Endothelial cell of umbilical vein (primary cell): ENCODE data around the gene MBD2. TPM values are rescaled to one million over a fixed set of nuclear protein-coding genes. Genes with fewer than 3 reads are reported as not detected.

ENCODE experiments used
- BruUV-seq: library from RNA; stranded (reverse); fragments of 400-500 nt; replicated peaks from 2 replicates; lab custom pipeline; 2021; lab: Mats Ljungman, UMichigan
- CTCF ChIA-PET: fragments of 300-600, 350-600 bp; sonication (Branson Sonifier 250); formaldehyde crosslinking; loops from one replicate; lab custom pipeline; 2021; ENCODE audit warnings: antibody characterized with exemption, inconsistent platforms; lab: Charles Lee
- POLR2A ChIA-PET: fragments of 300-600, 350-600 bp; sonication (Branson Sonifier 250); formaldehyde crosslinking; loops from one replicate; lab custom pipeline; 2021; ENCODE audit warnings: antibody characterized with exemption, inconsistent platforms; lab: Charles Lee
- DNase-seq: peaks from one replicate; pipeline ENCODE4 v3.0.0-alpha.2; 2011; ENCODE audit warnings: low read depth, low spot score
- FAIRE-seq: peaks from 2 replicates; lab custom pipeline; 2011; peaks lifted over from hg19 to GRCh38; lab: Jason Lieb, UNC
- H2AFZ ChIP-seq: 2 replicates; pipeline ENCODE4 v1.6.0; 2012; ENCODE audit warnings: low read depth, low read length, control low read depth, inconsistent platforms
- H3K27ac ChIP-seq: 2 replicates; pipeline ENCODE4 v1.5.1; 2011; ENCODE audit warnings: low read depth, mild to moderate bottlenecking, control low read depth, low read length, moderate library complexity; ENCODE audit not compliant: insufficient read depth
- H3K27me3 ChIP-seq, 2 experiments: 2 replicates each; pipeline versions ENCODE4 v1.6.0 to v1.6.1; 2011; ENCODE audit warnings: low read length in 2 of 2, mixed read lengths in 1 of 2; ENCODE audit not compliant: control insufficient read depth in 2 of 2, insufficient read depth in 2 of 2
- H3K36me3 ChIP-seq, 2 experiments: 2 replicates in 1 of 2; 3 replicates in 1 of 2; pipeline ENCODE4 v1.5.1; 2011; ENCODE audit warnings: low read length in 2 of 2, mild to moderate bottlenecking in 1 of 2, moderate library complexity in 1 of 2; ENCODE audit not compliant: control insufficient read depth in 2 of 2, insufficient read depth in 2 of 2; ENCODE audit errors: extremely low read depth in 1 of 2
- H3K4me1 ChIP-seq: 3 replicates; pipeline ENCODE4 v1.5.1; 2011; ENCODE audit warnings: mild to moderate bottlenecking, low read length; ENCODE audit not compliant: control insufficient read depth, insufficient read depth; ENCODE audit errors: extremely low read depth
- H3K4me2 ChIP-seq: 2 replicates; pipeline ENCODE4 v1.6.1; 2011; ENCODE audit warnings: low read length, control low read depth, mixed read lengths; ENCODE audit not compliant: insufficient read depth
- H3K4me3 ChIP-seq, 3 experiments: fragments of 200-600 bp in 1 of 3; sonication (generic), shearing (Covaris generic) in 1 of 3; replicated peaks in 1 of 3; 2 replicates each; pipeline ENCODE4 v1.5.1; 2011 to 2016; ENCODE audit warnings: control low read depth in 3 of 3, low read length in 3 of 3, mild to moderate bottlenecking in 2 of 3, inconsistent platforms in 1 of 3, low read depth in 1 of 3, moderate library complexity in 1 of 3; ENCODE audit not compliant: insufficient read depth in 1 of 3
- H3K79me2 ChIP-seq: 2 replicates; pipeline ENCODE4 v1.6.0; 2012; ENCODE audit warnings: low read length, inconsistent platforms; ENCODE audit not compliant: control insufficient read depth, insufficient read depth
- H3K9ac ChIP-seq: replicated peaks from 2 replicates; pipeline ENCODE3; 2011; ENCODE audit warnings: low read length, control low read depth; ENCODE audit not compliant: insufficient read depth; ENCODE audit errors: extremely low read depth
- H3K9me1 ChIP-seq: replicated peaks from 3 replicates; pipeline ENCODE4 v1.6.0; 2011; ENCODE audit warnings: mild to moderate bottlenecking, low read length; ENCODE audit not compliant: control insufficient read depth, insufficient read depth; ENCODE audit errors: extremely low read depth
- H3K9me3 ChIP-seq: replicated peaks from 2 replicates; pipeline ENCODE4 v1.5.1; 2012; ENCODE audit warnings: low read length, inconsistent platforms; ENCODE audit not compliant: control insufficient read depth, insufficient read depth
- H4K20me1 ChIP-seq: replicated peaks from 2 replicates; pipeline ENCODE3; 2011; ENCODE audit warnings: mild to moderate bottlenecking, low read length; ENCODE audit not compliant: control insufficient read depth, insufficient read depth; ENCODE audit errors: extremely low read depth
- CTCF ChIP-seq, 2 donors: IDR thresholded peaks; 1 replicate in 1 of 2; 2 replicates in 1 of 2; pipeline ENCODE4 v1.5.1; 2011; ENCODE audit warnings: low read length in 2 of 2, mild to moderate bottlenecking in 2 of 2, moderate library complexity in 2 of 2, control low read depth in 1 of 2, inconsistent platforms in 1 of 2, low read depth in 1 of 2; ENCODE audit not compliant: insufficient read depth in 1 of 2; ENCODE audit errors: extremely low read depth in 1 of 2
- EZH2 ChIP-seq: IDR thresholded peaks from 2 replicates; pipeline ENCODE4 v1.6.1; 2012; ENCODE audit warnings: borderline replicate concordance, low read depth, mild to moderate bottlenecking, moderate library complexity, low read length, inconsistent platforms; ENCODE audit not compliant: severe bottlenecking
- FOS ChIP-seq: IDR thresholded peaks from 2 replicates; pipeline ENCODE4 v1.6.1; 2011; ENCODE audit warnings: mild to moderate bottlenecking, low read length, moderate library complexity, borderline replicate concordance; ENCODE audit not compliant: insufficient read depth
- GATA2 ChIP-seq: IDR thresholded peaks from 2 replicates; pipeline ENCODE4 v1.7.0; 2011; ENCODE audit warnings: low read depth, mild to moderate bottlenecking, moderate library complexity, mixed read lengths, low read length; ENCODE audit not compliant: insufficient read length, insufficient read depth
- JUN ChIP-seq: IDR thresholded peaks from 2 replicates; pipeline ENCODE4 v1.6.1; 2011; ENCODE audit warnings: borderline replicate concordance, low read depth; ENCODE audit not compliant: insufficient read length, insufficient read depth
- MAX ChIP-seq: IDR thresholded peaks from 2 replicates; pipeline ENCODE4 v1.6.1; 2011; ENCODE audit not compliant: insufficient read depth, insufficient read length
- MYC ChIP-seq: IDR thresholded peaks from one replicate; pipeline ENCODE4 v1.6.1; 2011; ENCODE audit warnings: mild to moderate bottlenecking, low read depth, low read length
- POLR2A ChIP-seq: IDR thresholded peaks from 2 replicates; pipeline ENCODE4 v1.6.1; 2012; ENCODE audit warnings: low read depth, mild to moderate bottlenecking, control low read depth, low read length
- POLR2AphosphoS5 ChIP-seq: IDR thresholded peaks from 2 replicates; pipeline ENCODE4 v1.6.1; 2012; ENCODE audit warnings: low read depth, mild to moderate bottlenecking, control low read depth, low read length, moderate library complexity; ENCODE audit not compliant: insufficient read depth
- dilution Hi-C: fragments of 300-500 bp; cut with MboI; formaldehyde crosslinking; loops from one replicate; pipeline ENCODE4 v1.15.0; 2019; ENCODE audit warnings: low sequenced_read_pairs; ENCODE audit not compliant: extremely low pct_ligation_motif_present
- intact Hi-C: fragments of 100-400 bp; cut with micrococcal nuclease; formaldehyde crosslinking; loops from one replicate; pipeline ENCODE4 v1.10.0; 2022
- polyA plus RNA-seq, 4 experiments: library from polyadenylated mRNA; depleted of rRNA in 3 of 4; stranded (reverse) in 3 of 4; unstranded in 1 of 4; fragments of >200 nt; gene quantifications; 2 replicates each; pipeline versions ENCODE4 v1.2.1 to v1.2.3, GENCODE V29; 2011 to 2012; ENCODE audit warnings: missing spikeins in 1 of 4
- total RNA-seq: library from RNA; stranded (reverse); gene quantifications from 2 replicates; pipeline ENCODE4 v1.2.3, GENCODE V29; 2021

MBD2 gene
- total and polyA plus RNA-seq, 2 donors (not counting 3 experiments of a cell fraction or from before 2014, with no cell fraction given): 86.8 to 110 TPM

DNA sequence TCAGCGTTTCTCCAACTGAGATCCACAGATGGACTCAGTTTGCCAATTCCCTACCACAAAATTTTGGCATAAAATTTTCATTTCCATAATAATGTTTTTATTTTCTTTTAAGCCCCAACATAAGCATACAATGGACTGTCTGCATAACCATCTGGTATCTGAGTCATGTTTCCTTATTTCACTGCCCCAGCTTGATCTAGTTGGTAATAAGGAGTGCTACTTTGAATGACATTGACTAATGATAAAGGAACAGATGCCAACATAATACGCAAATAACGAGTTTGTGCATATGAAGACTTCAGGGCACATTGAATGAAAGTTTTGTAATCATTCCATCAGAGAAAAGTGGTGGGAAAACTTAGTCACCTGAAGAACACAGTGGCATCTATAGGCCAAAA, 8.8 kb upstream of the MBD2 start:
- peak; percentile 72 for FAIRE-seq
- H3K36me3 ChIP-seq: no peaks in the 10 kb centered on the region
- no TSS peak for BruUV-seq
- peak overlapping the region; percentile 18 for H3K9ac ChIP-seq
- dilution Hi-C loops: no loop called here
- H2AFZ ChIP-seq: no peak overlapping the region
- H3K27ac ChIP-seq: peak overlapping the region; percentile 72
- H3K27me3 ChIP-seq: no peaks in the 10 kb centered on the region
- no peaks in the 10 kb centered on the region for H3K79me2 ChIP-seq
- peak; percentile 91 for DNase-seq
- TF ChIP-seq EZH2 (no peak), JUN (peak; percentile 87), MAX (no peak), MYC (no peak), POLR2AphosphoS5 (peak; percentile 37), FOS (peak; percentile 73), GATA2 (no peak), CTCF (IDR thresholded peaks at IDR 0.05; ENCODE audit: extremely low read depth in 1 of 2, insufficient read depth in 1 of 2, low read depth in 1 of 2, low read length in 2 of 2) (no peak), POLR2A (peak; percentile 36)
- H3K4me2 ChIP-seq: peak overlapping the region; percentile 25
- H3K4me3 ChIP-seq: no peak overlapping the region
- POLR2A ChIA-PET: interaction anchor here (1.3 kb wide), 1 partner anchor 36 kb away, joined by 4 read pairs; the partner anchor contains the start of gene POLI
- no peaks in the 10 kb centered on the region for H3K9me1 ChIP-seq
- peaks cover 41% of the 10 kb centered on the region for H3K4me1 ChIP-seq
- CTCF ChIA-PET: interaction anchor here (1.0 to 1.7 kb wide), 4 partner anchors 8 to 37 kb away, joined by 3 to 8 read pairs (median 6); partner anchors contain the start of genes MBD2 and POLI
- H3K9me3 ChIP-seq: no peaks in the 10 kb centered on the region
- intact Hi-C loops: loop anchor here (1.0 kb wide), 2 partner anchors 9 to 36 kb away; partner anchors contain the start of genes MBD2 and POLI
- no peaks in the 10 kb centered on the region for H4K20me1 ChIP-seq
